Activated B cell treated with CpG ODN at 0.5 μM for 24 hours (primary cell): Measurements from ENCODE around the gene C10orf120. TPM values are rescaled to one million over a fixed set of nuclear protein-coding genes. Genes with fewer than 3 reads are reported as not detected.

Source experiments
- ATAC-seq: fragments of 200-7000 bp; cut with Tn5 transposase; one replicate; pipeline ENCODE4 v1.10.0; 2021; ENCODE audit warnings: low read depth, mild to moderate bottlenecking, moderate library complexity
- CTCF ChIA-PET: fragments of 350-600 bp; sonication (Branson Sonifier 250); formaldehyde crosslinking; loops from one replicate; lab custom pipeline; 2021; ENCODE audit warnings: antibody characterized with exemption; lab: Charles Lee
- POLR2A ChIA-PET: fragments of 350-600 bp; sonication (Branson Sonifier 250); formaldehyde crosslinking; loops from one replicate; lab custom pipeline; 2021; ENCODE audit warnings: antibody characterized with exemption; lab: Charles Lee
- DNase-seq: peaks from one replicate; pipeline ENCODE4 v3.0.0; 2022
- H3K27ac Mint-ChIP-seq: one replicate; pipeline ENCODE4 v1.8.0; 2020; ENCODE audit warnings: mixed read lengths
- H3K27me3 Mint-ChIP-seq: one replicate; pipeline ENCODE4 v1.8.0; 2021; ENCODE audit warnings: mixed read lengths
- H3K36me3 Mint-ChIP-seq: one replicate; pipeline ENCODE4 v1.8.0; 2021; ENCODE audit warnings: low read depth, mixed read lengths
- H3K4me1 Mint-ChIP-seq: one replicate; pipeline ENCODE4 v1.8.0; 2021; ENCODE audit warnings: mixed read lengths
- H3K4me3 Mint-ChIP-seq: one replicate; pipeline ENCODE4 v1.8.0; 2020; ENCODE audit warnings: mild to moderate bottlenecking, mixed read lengths
- H3K9me3 Mint-ChIP-seq: one replicate; pipeline ENCODE4 v1.8.0; 2020; ENCODE audit warnings: mixed read lengths
- CTCF ChIP-seq: fragments of 200-600 bp; IDR thresholded peaks from one replicate; pipeline ENCODE4 v1.8.0; 2022; ENCODE audit warnings: antibody characterized with exemption, mild to moderate bottlenecking
- intact Hi-C: fragments of 100-400 bp; cut with micrococcal nuclease; formaldehyde crosslinking; loops from one replicate; pipeline ENCODE4 v1.15.1; 2024
- total RNA-seq: library from RNA; stranded (reverse); gene quantifications from 2 replicates; pipeline ENCODE4 v1.2.3, GENCODE V29; 2022

Gene C10orf120
- total RNA-seq, 1 donor from 2014 or later, result not detected

GRCh38 chr10:122648599-122649428 lies 50.8 kb downstream of the C10orf120 start:
- Mint-ChIP-seq H3K4me3 (no peak overlapping the region), H3K36me3 (no peaks in the 10 kb centered on the region), H3K9me3 (no peaks in the 10 kb centered on the region), H3K27ac (no peak overlapping the region), H3K4me1 (no peaks in the 10 kb centered on the region), H3K27me3 (peaks cover 9% of the 10 kb centered on the region)
- ATAC-seq (no peak), DNase-seq (no peak)
- intact Hi-C loops, result no loop called here
- TF ChIP-seq CTCF, result no peak
- ChIA-PET CTCF (no interaction called here), POLR2A (no interaction called here)

Other genes with a start within 250 kb of the C10orf120 start
- gene ARMS2, start 245.2 kb downstream of the C10orf120 start, total RNA-seq, result not detected in 2 replicates
- gene HTRA1, start 238.3 kb downstream of the C10orf120 start, total RNA-seq, result not detected in 2 replicates
- not detected in 2 replicates for gene DMBT1, start 139.1 kb downstream of the C10orf120 start, total RNA-seq
- gene CUZD1, start 146.0 kb upstream of the C10orf120 start, total RNA-seq, result 2.2 and 2.5 TPM in 2 replicates
- 7.3 and 10.0 TPM in 2 replicates for gene FAM24B, start 179.7 kb upstream of the C10orf120 start, total RNA-seq
- gene FAM24A, start 210.8 kb upstream of the C10orf120 start, total RNA-seq, result not detected in 2 replicates